Kidney (tissue), 14 donors: ENCODE measurements around the gene HAND1. TPM values are rescaled to one million over a fixed set of nuclear protein-coding genes. Genes with fewer than 3 reads are reported as not detected.

Experiments used
- DNase-seq, 5 donors: peaks; one replicate each; pipeline ENCODE4 v3.0.0-alpha.2; 2013 to 2020
- FAIRE-seq: peaks from 2 replicates; lab custom pipeline; 2012; peaks lifted over from hg19 to GRCh38; lab: Jason Lieb, UNC
- H3K27ac ChIP-seq, 2 donors: one replicate each; pipeline ENCODE4 v1.7.0; 2013; ENCODE audit warnings: low read depth in 2 of 2, low read length in 2 of 2, inconsistent platforms in 1 of 2
- H3K27me3 ChIP-seq: one replicate; pipeline ENCODE4 v1.7.1; 2013; ENCODE audit warnings: low read length, inconsistent platforms; ENCODE audit not compliant: control insufficient read depth, insufficient read depth
- H3K36me3 ChIP-seq, 3 donors: one replicate each; pipeline versions ENCODE4 v1.7.0 to v1.7.1; 2013; ENCODE audit warnings: low read length in 3 of 3, control low read depth in 1 of 3, inconsistent platforms in 1 of 3; ENCODE audit not compliant: insufficient read depth in 3 of 3, control insufficient read depth in 2 of 3
- H3K4me1 ChIP-seq, 3 donors: one replicate each; pipeline versions ENCODE4 v1.7.0 to v1.7.1; 2013; ENCODE audit warnings: low read length in 3 of 3, inconsistent platforms in 1 of 3, low read depth in 1 of 3; ENCODE audit not compliant: control insufficient read depth in 2 of 3, insufficient read depth in 2 of 3
- H3K4me3 ChIP-seq, 3 donors: one replicate each; pipeline versions ENCODE4 v1.7.0 to v1.8.1; 2013; ENCODE audit warnings: low read length in 3 of 3, control low read depth in 1 of 3, inconsistent platforms in 1 of 3
- H3K9ac ChIP-seq, 3 donors: one replicate each; pipeline versions ENCODE4 v1.7.0 to v1.7.1; 2013; ENCODE audit warnings: low read length in 3 of 3, control low read depth in 1 of 3, inconsistent platforms in 1 of 3
- H3K9me3 ChIP-seq, 3 donors: one replicate each; pipeline versions ENCODE4 v1.7.0 to v1.7.1; 2013; ENCODE audit warnings: low read length in 3 of 3, control low read depth in 1 of 3, inconsistent platforms in 1 of 3; ENCODE audit not compliant: control insufficient read depth in 2 of 3, insufficient read depth in 1 of 3
- CTCF ChIP-seq: IDR thresholded peaks from 3 replicates; pipeline ENCODE4 v1.5.1; 2012; ENCODE audit warnings: mild to moderate bottlenecking, moderate library complexity, borderline replicate concordance; ENCODE audit not compliant: insufficient read depth; ENCODE audit errors: extremely low read depth
- intact Hi-C: fragments of 100-400 bp; cut with DNase I; formaldehyde crosslinking; loops from one replicate; pipeline ENCODE4 v1.11.1; 2022
- polyA plus RNA-seq: library from polyadenylated mRNA; stranded (reverse); fragments of 350-450 nt; fragmentation: Illumina TruSeq; extraction: RNeasy Lipid Tissue Mini Kit (QIAGEN cat#74804); gene quantifications from one replicate; pipeline ENCODE4 v1.2.3, GENCODE V29; 2014; ENCODE audit warnings: low read depth, low replicate concordance; ENCODE audit not compliant: insufficient read depth
- total RNA-seq: library from RNA; stranded (reverse); fragmentation: NEBNext Ultra II Directional; extraction: Animal tissue kit (Norgen Biotek cat#: 25700); gene quantifications from one replicate; pipeline ENCODE4 v1.2.1, GENCODE V29; 2021
- donor health status: control.
- donor health status: control.
- donor health status: control.
- donor health status: control.
- donor health status: control.
- donor health status: DM: yes; HTN: yes; CAD: no.
- donor health status: Normal renal cell carcinoma (clear cell type).

Gene HAND1
- total and polyA plus RNA-seq, 2 donors from 2014 or later: not detected

- no peaks in the 10 kb centered on the region for H3K9me3 ChIP-seq
- DNase-seq (peak in 1 of 5 donors; percentile 32), FAIRE-seq (no peak)
- no peak overlapping the region for H3K4me3 ChIP-seq
- intact Hi-C loops: no loop called here
- no peaks in the 10 kb centered on the region for H3K4me1 ChIP-seq
- TF ChIP-seq CTCF: no peak
- H3K36me3 ChIP-seq: no peaks in the 10 kb centered on the region
- H3K9ac ChIP-seq: no peak overlapping the region
- no peak overlapping the region for H3K27ac ChIP-seq
- H3K27me3 ChIP-seq: peaks cover 36% of the 10 kb centered on the region
These were observed 15.2 kb upstream of the HAND1 start for GRCh38 chr5:154493274-154493673.

- FAIRE-seq (no peak), DNase-seq (no peak)
- intact Hi-C loops: no loop called here
- no peaks in the 10 kb centered on the region for H3K9me3 ChIP-seq
- H3K4me1 ChIP-seq: no peaks in the 10 kb centered on the region
- H3K27me3 ChIP-seq: peaks cover 45% of the 10 kb centered on the region
- no peaks in the 10 kb centered on the region for H3K36me3 ChIP-seq
- H3K27ac ChIP-seq: no peak overlapping the region
- no peak overlapping the region for H3K9ac ChIP-seq
- H3K4me3 ChIP-seq: no peak overlapping the region
- no peak for TF ChIP-seq CTCF
These were observed 13.9 kb upstream of the HAND1 start for GRCh38 chr5:154491941-154492340.

GRCh38 chr5:154487541-154487940 is 9.5 kb upstream of the HAND1 start:
- Histone ChIP-seq H3K4me3 (no peak overlapping the region), H3K9me3 (no peaks in the 10 kb centered on the region), H3K4me1 (no peaks in the 10 kb centered on the region), H3K36me3 (no peaks in the 10 kb centered on the region), H3K27me3 (peaks cover 69% of the 10 kb centered on the region), H3K9ac (no peak overlapping the region), H3K27ac (no peak overlapping the region)
- DNase-seq (no peak), FAIRE-seq (no peak)
- intact Hi-C loops: no loop called here
- no peak for TF ChIP-seq CTCF

- Histone ChIP-seq H3K9ac (no peak overlapping the region), H3K36me3 (no peaks in the 10 kb centered on the region), H3K9me3 (no peaks in the 10 kb centered on the region), H3K27me3 (peaks cover 79% of the 10 kb centered on the region), H3K4me3 (no peak overlapping the region), H3K27ac (no peak overlapping the region), H3K4me1 (no peaks in the 10 kb centered on the region)
- TF ChIP-seq CTCF: no peak
- FAIRE-seq (no peak), DNase-seq (peak in 3 of 5 donors; percentile 56 to 75 (median 64))
- intact Hi-C loops: no loop called here
These were observed 8.4 kb upstream of the HAND1 start for GRCh38 chr5:154486427-154486866.
